Gastrocnemius medialis (tissue), 4 donors: ENCODE measurements around the gene SUMO2. TPM values are rescaled to one million over a fixed set of nuclear protein-coding genes. Genes with fewer than 3 reads are reported as not detected.

Experiments used
- ATAC-seq, 2 donors: fragments of 150-250 bp; one replicate each; pipeline ENCODE4 v1.9.1; 2016
- DNase-seq, 2 donors: peaks; one replicate each; pipeline ENCODE4 v3.0.0-alpha.2; 2019
- H3K27ac ChIP-seq, 4 donors: fragments of 200-600 bp; sonication (generic); 1 replicate in 1 of 4; 2 replicates in 3 of 4; pipeline ENCODE4 v1.5.1; 2016 to 2018; ENCODE audit warnings: mild to moderate bottlenecking in 2 of 4, moderate library complexity in 1 of 4
- H3K27me3 ChIP-seq, 3 donors: fragments of 200-600 bp; sonication (generic) in 2 of 3; 1 replicate in 1 of 3; 2 replicates in 2 of 3; pipeline versions ENCODE4 v1.5.1 to v1.6.0; 2016 to 2019; ENCODE audit warnings: mild to moderate bottlenecking in 1 of 3, moderate library complexity in 1 of 3
- H3K36me3 ChIP-seq, 2 donors: fragments of 200-600 bp; sonication (generic) in 1 of 2; one replicate each; pipeline ENCODE4 v1.5.1; 2017 to 2018
- H3K4me1 ChIP-seq, 2 donors: fragments of 200-600 bp; sonication (generic) in 1 of 2; one replicate each; pipeline ENCODE4 v1.5.1; 2016 to 2017; ENCODE audit warnings: mild to moderate bottlenecking in 2 of 2
- H3K4me3 ChIP-seq, 4 donors: fragments of 200-600 bp; sonication (generic) in 3 of 4; 1 replicate in 1 of 4; 2 replicates in 3 of 4; pipeline ENCODE4 v1.5.1; 2016 to 2019; ENCODE audit warnings: mild to moderate bottlenecking in 2 of 4
- H3K9me3 ChIP-seq, 3 donors: fragments of 200-600 bp; sonication (generic) in 2 of 3; 1 replicate in 1 of 3; 2 replicates in 2 of 3; pipeline ENCODE4 v1.5.1; 2016 to 2019
- POLR2A ChIP-seq, 2 donors: fragments of 450-650 bp; IDR thresholded peaks; one replicate each; pipeline ENCODE4 v1.6.1; 2017; ENCODE audit warnings: antibody characterized with exemption in 2 of 2, mild to moderate bottlenecking in 2 of 2, moderate library complexity in 2 of 2
- in situ Hi-C, 4 donors: fragments of 200-750 bp; cut with MboI; loops; one replicate each; pipeline versions ENCODE4 v1.15.0 to v1.8.0; 2017; ENCODE audit warnings: low sequenced_read_pairs in 4 of 4
- intact Hi-C: fragments of 100-400 bp; cut with DNase I; formaldehyde crosslinking; loops from one replicate; pipeline ENCODE4 v1.15.1; 2023; ENCODE audit warnings: low total_unique reads
- total RNA-seq, 4 donors: library from RNA; depleted of rRNA; stranded (reverse); fragments of >200 nt; gene quantifications; one replicate each; pipeline versions ENCODE4 v1.1.0 to v1.2.3, GENCODE V29; 2016
- TF ChIP-seq, protein P1 (sequence below), 5 experiments: fragments of 450-650 bp in 3 of 5; fragments of 200-600 bp in 2 of 5; sonication (generic) in 2 of 5; IDR thresholded peaks in 4 of 5; conservative IDR thresholded peaks in 1 of 5; 1 replicate in 4 of 5; 2 replicates in 1 of 5; pipeline ENCODE4 v1.5.1; 2016 to 2019; ENCODE audit warnings: antibody characterized with exemption in 5 of 5, mild to moderate bottlenecking in 3 of 5, moderate library complexity in 3 of 5

Gene SUMO2
- total RNA-seq, 4 donors from 2014 or later: 36.7 to 45.1 (median 43.3) TPM

DNA sequence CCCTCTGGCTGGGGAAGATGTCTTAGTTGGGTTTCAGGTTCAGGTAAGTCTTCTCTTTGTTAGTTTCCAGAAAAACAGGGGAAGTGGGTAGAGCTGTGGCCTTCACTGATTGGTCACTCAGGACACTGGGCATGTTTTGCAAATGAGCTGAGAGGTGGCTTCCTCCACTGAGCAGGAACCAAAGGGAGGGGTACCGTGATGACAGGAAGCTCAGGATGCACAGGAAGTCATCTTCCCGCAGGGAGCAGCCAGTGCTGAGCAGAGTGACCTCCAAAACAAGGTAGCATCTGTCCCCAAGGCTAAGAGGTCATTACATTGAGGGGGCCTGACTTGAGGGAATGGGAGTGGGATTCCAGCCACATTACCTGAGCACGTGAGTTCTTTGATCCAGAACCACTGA is 56.8 kb downstream of the SUMO2 start:
- DNase-seq (no peak), ATAC-seq (no peak)
- H3K4me3 ChIP-seq: no peak overlapping the region
- H3K27ac ChIP-seq: no peak overlapping the region
- intact Hi-C loops: no loop called here
- H3K36me3 ChIP-seq: peaks cover 0 to 12% of the 10 kb centered on the region in 2 donors
- no peaks in the 10 kb centered on the region for H3K9me3 ChIP-seq
- in situ Hi-C loops: loop anchor here in 1 of 4 donors (10.0 kb wide), 1 partner anchor 49 kb away; no protein-coding TSS in a partner anchor
- TF ChIP-seq, protein P1, sequence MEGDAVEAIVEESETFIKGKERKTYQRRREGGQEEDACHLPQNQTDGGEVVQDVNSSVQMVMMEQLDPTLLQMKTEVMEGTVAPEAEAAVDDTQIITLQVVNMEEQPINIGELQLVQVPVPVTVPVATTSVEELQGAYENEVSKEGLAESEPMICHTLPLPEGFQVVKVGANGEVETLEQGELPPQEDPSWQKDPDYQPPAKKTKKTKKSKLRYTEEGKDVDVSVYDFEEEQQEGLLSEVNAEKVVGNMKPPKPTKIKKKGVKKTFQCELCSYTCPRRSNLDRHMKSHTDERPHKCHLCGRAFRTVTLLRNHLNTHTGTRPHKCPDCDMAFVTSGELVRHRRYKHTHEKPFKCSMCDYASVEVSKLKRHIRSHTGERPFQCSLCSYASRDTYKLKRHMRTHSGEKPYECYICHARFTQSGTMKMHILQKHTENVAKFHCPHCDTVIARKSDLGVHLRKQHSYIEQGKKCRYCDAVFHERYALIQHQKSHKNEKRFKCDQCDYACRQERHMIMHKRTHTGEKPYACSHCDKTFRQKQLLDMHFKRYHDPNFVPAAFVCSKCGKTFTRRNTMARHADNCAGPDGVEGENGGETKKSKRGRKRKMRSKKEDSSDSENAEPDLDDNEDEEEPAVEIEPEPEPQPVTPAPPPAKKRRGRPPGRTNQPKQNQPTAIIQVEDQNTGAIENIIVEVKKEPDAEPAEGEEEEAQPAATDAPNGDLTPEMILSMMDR (IDR thresholded peaks at IDR 0.05 in 4 of 5, conservative IDR thresholded peaks at IDR 0.05 in 1 of 5): no peak
- no peak for TF ChIP-seq POLR2A (IDR thresholded peaks at IDR 0.05)
- no peaks in the 10 kb centered on the region for H3K27me3 ChIP-seq
- H3K4me1 ChIP-seq: peaks cover 0 to 12% of the 10 kb centered on the region in 2 donors

GRCh38 chr17:75124819-75125162 is 58.0 kb downstream of the SUMO2 start:
- ATAC-seq (no peak), DNase-seq (no peak)
- TF ChIP-seq POLR2A (IDR thresholded peaks at IDR 0.05): no peak
- TF ChIP-seq, protein P1 (IDR thresholded peaks at IDR 0.05 in 4 of 5, conservative IDR thresholded peaks at IDR 0.05 in 1 of 5): no peak
- intact Hi-C loops: no loop called here
- no peak overlapping the region for H3K27ac ChIP-seq
- peaks cover 0 to 4% of the 10 kb centered on the region in 2 donors for H3K4me1 ChIP-seq
- H3K4me3 ChIP-seq: no peak overlapping the region
- H3K27me3 ChIP-seq: no peaks in the 10 kb centered on the region
- H3K36me3 ChIP-seq: peaks cover 0 to 9% of the 10 kb centered on the region in 2 donors
- no peaks in the 10 kb centered on the region for H3K9me3 ChIP-seq
- in situ Hi-C loops: loop anchor here in 1 of 4 donors (10.0 kb wide), 1 partner anchor 50 kb away; no protein-coding TSS in a partner anchor

DNA sequence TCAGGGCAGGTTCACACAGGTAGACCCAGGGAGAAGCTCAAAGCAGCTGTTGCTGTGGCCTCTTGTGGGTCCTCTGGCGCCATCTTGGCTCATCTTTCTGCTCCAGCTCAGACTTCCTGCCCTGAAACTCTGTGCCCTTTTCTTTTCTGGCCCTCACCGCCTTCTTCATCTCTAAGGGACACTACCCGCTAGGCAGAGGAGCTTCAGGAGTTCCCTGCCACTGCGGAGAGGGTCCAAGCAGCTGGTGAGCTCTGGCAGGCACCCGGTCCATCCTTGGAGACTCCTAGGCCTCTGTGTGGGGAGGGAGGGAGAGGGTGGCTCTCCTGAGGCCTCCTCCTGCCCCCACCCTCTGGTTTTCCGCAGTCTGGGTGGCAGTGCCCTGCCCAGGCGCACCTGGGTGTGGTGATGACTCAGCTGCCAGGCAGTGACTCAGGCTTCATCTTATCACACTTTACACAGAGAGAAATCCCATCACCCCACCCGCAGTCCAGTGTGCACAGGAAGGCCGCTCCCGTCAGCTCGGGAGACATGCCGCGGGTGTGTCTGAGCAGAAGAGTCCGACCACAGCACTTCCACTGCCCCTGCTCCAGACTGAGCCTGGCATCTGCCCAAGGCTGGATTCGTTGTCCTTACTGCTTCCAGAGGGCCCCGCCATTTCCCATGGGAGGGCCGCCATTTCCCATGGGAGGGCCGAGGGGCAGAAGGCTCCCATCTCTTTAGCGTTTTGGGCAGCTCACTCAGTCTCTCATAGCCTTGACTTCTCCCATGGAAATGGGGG is 58.5 kb downstream of the SUMO2 start:
- no peak for ATAC-seq
- in situ Hi-C loops (loop anchor here in 1 of 4 donors (10.0 kb wide), 1 partner anchor 51 kb away; no protein-coding TSS in a partner anchor), intact Hi-C loops (no loop called here)
- H3K36me3 ChIP-seq: peaks cover 0 to 4% of the 10 kb centered on the region in 2 donors
- no peaks in the 10 kb centered on the region for H3K9me3 ChIP-seq
- peaks cover 0 to 4% of the 10 kb centered on the region in 2 donors for H3K4me1 ChIP-seq
- peak overlapping the region in 1 of 4 donors; percentile 34 for H3K27ac ChIP-seq
- H3K27me3 ChIP-seq: no peaks in the 10 kb centered on the region
- no peak overlapping the region for H3K4me3 ChIP-seq
- peak in 1 of 2 donors; percentile 43 for DNase-seq
- TF ChIP-seq, protein P1 (IDR thresholded peaks at IDR 0.05 in 4 of 5, conservative IDR thresholded peaks at IDR 0.05 in 1 of 5): no peak
- no peak for TF ChIP-seq POLR2A (IDR thresholded peaks at IDR 0.05)

- no peaks in the 10 kb centered on the region for H3K9me3 ChIP-seq
- H3K4me1 ChIP-seq: peaks cover 11 to 13% of the 10 kb centered on the region in 2 donors
- H3K4me3 ChIP-seq: no peak overlapping the region
- no peak overlapping the region for H3K27ac ChIP-seq
- ATAC-seq (no peak), DNase-seq (no peak)
- in situ Hi-C loops (loop anchor here (10.0 kb wide), 2 partner anchors 56 to 86 kb away; partner anchors contain the start of gene NUP85 (in 3 of the 4)), intact Hi-C loops (no loop called here)
- TF ChIP-seq, protein P1 (IDR thresholded peaks at IDR 0.05 in 4 of 5, conservative IDR thresholded peaks at IDR 0.05 in 1 of 5): no peak
- no peak for TF ChIP-seq POLR2A (IDR thresholded peaks at IDR 0.05)
- H3K27me3 ChIP-seq: no peaks in the 10 kb centered on the region
- peaks cover 0 to 4% of the 10 kb centered on the region in 2 donors for H3K36me3 ChIP-seq
Observed at GRCh38 chr17:75118307-75118706, 64.5 kb downstream of the SUMO2 start.
